IPS-18c (cell line): ENCODE measurements around the gene TFEB.

Experiments used
- H3K4me3 ChIP-seq: 2 replicates; pipeline ENCODE4 v1.7.0; 2013; ENCODE audit warnings: low read depth, mild to moderate bottlenecking, low read length, moderate library complexity; ENCODE audit not compliant: insufficient read depth
- H3K9me3 ChIP-seq: one replicate; pipeline ENCODE4 v1.6.1; 2013; ENCODE audit warnings: mild to moderate bottlenecking, low read length, moderate library complexity; ENCODE audit not compliant: control insufficient read depth, insufficient read depth

TFEB gene

GRCh38 chr6:41746107-41746506 lies 10.7 kb upstream of the TFEB start:
- no peak overlapping the region for H3K4me3 ChIP-seq

GRCh38 chr6:41744236-41744787 lies 8.9 kb upstream of the TFEB start:
- Histone ChIP-seq H3K4me3 (no peak overlapping the region), H3K9me3 (no peaks in the 10 kb centered on the region)

More at GRCh38 chr6:41746107-41746506, 10.7 kb upstream of the TFEB start:
- H3K9me3 ChIP-seq, result no peaks in the 10 kb centered on the region

GRCh38 chr6:41743406-41744235 lies 8.2 kb upstream of the TFEB start:
- Histone ChIP-seq H3K4me3 (no peak overlapping the region), H3K9me3 (no peaks in the 10 kb centered on the region)

DNA sequence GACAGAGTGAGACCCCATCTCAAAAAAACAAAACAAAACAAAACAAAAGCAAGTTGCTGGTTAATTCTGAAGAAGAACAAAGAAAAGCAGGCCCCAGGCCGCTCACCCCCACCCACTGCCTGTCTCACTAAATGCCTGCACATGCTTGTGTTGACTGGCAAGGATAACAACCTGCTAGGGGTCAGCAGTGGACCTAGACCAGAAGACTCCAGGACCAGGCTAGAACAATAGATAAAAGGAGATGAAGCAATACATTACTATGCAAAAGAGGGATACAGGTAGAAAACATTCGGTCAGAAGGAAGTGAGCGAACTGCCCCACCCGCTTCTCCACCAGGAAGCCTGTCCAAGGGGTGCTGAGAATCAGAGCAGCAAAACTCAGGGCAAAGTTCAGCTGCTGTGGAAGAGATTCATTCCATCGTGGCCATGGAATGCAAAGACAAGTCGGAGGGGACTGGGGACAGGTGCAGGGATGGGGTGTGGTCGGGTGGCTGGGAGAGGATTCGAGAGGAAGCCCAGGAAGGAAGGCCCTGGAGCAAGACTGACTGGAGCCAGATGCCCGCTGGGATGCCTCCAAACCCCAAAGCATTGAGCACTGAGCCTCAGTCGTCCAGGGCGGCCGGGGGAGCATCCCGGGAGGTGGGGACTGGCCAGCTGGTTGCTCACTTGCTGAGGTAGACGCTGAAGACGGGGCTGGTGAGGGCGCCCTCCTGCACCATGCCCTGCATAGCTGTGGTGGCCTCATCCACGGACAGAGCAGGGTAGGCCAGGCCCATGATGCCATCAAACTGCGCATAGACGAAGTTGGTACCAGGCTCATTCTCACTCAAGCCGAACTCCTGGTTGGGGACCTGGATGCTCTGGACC lies 6.5 kb upstream of the TFEB start:
- Histone ChIP-seq H3K9me3 (no peaks in the 10 kb centered on the region), H3K4me3 (no peak overlapping the region)

DNA sequence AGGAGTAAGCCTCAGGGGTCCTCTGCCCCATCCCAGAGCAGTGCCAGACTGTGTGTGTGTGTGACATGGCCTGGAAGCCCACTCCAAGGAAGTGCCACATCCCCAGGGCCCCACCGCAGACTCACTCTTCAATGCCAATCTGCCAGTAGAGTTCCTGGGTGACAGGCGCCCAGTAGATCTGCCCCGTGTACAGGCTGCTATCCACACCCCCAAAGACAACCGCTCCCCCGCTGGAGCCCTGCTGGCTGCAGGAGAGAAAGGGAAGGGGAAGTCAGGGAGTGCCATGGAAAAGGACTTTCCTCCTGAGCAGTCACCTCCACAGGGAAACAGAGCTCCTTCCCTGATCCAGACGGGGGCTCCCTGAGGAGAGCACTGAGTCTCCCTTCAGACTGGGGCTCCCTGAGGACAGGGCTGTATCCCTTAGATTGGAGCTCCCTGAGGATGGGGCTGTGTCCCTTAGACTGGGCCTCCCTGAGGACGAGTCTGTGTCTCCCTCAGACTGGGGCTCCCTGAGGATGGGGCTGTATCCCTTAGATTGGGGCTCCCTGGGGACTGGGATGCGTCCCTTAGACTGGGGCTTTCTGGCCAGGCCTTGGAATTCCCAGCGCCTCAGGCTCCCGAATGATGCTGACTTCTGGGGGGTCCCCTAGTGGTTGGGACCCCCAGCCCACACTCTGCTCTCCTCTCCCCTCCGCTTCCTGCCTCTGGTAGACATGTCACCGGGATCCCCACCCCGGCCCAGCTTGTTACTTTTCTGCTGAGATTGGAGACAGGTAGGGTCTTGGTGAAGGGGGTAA lies 5.2 kb upstream of the TFEB start:
- H3K9me3 ChIP-seq, result no peaks in the 10 kb centered on the region
- H3K4me3 ChIP-seq, result no peak overlapping the region

GRCh38 chr6:41739041-41739440 lies 3.6 kb upstream of the TFEB start:
- H3K9me3 ChIP-seq, result no peaks in the 10 kb centered on the region
- no peak overlapping the region for H3K4me3 ChIP-seq

DNA sequence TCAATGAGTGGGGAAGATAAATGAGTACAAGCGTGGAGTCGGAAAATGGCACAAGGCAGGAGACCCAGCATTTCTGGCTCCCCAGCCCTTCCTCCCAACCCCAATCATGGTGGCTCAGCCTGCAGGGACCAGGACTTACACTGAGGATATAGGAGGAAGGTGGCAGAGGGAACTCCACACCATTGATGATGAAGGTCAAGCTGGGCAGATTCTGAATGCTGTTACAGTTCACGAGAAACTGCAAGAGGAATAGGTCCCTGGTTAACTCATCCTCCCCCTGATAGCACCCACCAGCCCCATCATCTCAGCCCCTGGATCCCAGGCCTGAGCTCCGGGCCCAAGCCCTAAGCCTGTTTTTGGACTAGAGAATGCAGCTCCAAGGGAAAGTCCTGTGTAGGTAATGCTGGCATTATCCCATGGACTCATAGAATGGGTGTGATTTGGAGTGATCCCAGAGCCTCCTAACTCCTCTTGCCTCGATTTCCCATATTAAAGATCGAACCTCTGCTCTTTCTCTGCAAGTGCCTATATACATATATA lies 2.3 kb upstream of the TFEB start:
- no peaks in the 10 kb centered on the region for H3K9me3 ChIP-seq
- no peak overlapping the region for H3K4me3 ChIP-seq

GRCh38 chr6:41736800-41737555 lies 1.6 kb upstream of the TFEB start:
- Histone ChIP-seq H3K4me3 (no peak overlapping the region), H3K9me3 (no peaks in the 10 kb centered on the region)

GRCh38 chr6:41736186-41736733 lies 852 bp upstream of the TFEB start:
- peak overlapping the region; percentile 34; the same call in 1 of the 2 replicates for H3K4me3 ChIP-seq
- H3K9me3 ChIP-seq, result no peaks in the 10 kb centered on the region

DNA sequence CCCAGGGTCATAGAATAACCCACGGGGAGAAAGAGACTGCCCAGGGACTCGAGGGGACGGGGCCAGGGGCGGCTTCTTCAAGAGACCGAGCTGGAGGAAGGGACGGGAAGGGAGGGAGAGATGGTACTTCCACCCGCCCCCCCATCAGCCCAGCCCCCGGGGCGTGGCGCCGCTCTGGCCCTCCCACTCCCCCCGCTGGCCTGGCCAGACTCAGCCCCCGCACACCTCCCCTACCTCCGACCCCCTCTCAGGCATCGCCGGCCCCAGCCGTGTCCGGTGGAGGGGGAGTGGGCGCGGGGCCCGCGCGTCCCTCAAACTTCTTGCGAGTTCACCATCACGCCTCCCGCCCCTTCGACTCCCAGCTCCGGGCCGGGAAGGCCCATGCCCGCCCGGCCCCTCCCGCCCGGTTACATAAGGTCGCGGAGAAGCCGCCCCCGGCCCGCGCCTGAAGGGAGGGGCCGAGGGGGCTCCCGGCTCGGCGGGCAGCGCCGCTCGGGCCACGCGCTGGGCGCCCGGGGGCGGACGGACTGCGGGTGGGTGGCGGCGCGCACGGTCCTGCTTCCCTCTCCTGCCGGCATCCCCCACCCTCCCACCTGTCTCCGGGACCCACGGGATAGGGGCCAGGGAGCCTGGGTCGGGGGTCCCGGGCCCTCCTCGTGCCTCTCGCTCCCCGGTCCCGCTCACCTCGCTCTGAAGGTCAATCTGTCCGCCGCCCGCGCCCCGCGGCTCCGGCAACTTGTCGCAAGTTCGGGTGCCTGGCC lies 562 bp downstream of the TFEB start:
- peak overlapping the region; percentile 70 for H3K4me3 ChIP-seq
- no peaks in the 10 kb centered on the region for H3K9me3 ChIP-seq

DNA sequence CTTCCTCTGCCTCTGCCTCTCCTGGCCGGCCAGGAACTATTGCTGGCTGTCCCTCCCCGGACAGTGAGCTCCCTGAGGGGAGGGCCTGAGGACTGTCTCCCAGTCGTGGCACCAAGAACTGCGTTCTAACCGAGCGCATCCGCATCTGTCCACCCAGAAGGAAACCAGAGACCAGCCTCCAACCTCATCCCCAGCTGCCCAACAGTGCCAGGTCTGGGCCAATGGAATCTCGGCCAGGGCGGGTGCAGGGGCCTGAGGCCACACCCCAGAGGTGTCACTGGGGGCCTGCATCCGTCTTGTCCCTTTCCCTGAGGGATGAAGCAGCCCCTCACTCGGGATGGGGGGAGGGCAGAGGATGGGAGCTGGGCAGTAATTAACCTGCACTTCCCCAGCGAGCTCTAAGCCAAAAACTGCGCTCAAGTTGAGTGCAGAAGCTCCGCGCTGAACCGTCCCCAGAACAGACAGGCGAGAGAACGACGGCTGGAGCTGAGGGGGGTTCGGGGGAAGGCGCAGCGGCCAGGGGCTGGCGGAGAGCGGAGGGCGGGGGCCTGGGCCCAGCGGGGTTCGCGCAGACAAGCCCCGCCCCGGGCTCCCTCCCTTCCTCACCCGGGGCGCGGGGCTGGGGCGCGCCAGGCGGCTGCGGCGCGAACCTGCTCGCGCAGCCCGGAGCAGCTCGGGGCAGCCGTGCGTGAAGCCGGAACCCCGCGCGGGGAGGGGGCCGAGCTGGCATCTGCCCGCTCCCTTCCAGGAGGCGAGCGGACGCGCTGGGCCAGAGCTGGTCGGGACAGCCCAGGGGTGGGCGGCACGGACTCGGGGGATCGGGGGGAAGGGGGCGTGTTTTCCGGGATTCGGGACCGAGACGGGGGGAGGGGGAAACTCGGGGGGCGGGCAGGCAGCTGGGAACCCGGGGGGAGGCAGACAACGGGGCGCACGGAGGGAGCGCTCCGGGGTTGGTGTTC lies 1.4 kb downstream of the TFEB start:
- Histone ChIP-seq H3K9me3 (no peaks in the 10 kb centered on the region), H3K4me3 (peak overlapping the region; percentile 70)

- Histone ChIP-seq H3K9me3 (no peaks in the 10 kb centered on the region), H3K4me3 (peak overlapping the region; percentile 70)
Measured at GRCh38 chr6:41733360-41733706, 2.1 kb downstream of the TFEB start.

- H3K9me3 ChIP-seq, result no peaks in the 10 kb centered on the region
Measured at GRCh38 chr6:41732591-41733359, 2.6 kb downstream of the TFEB start.

GRCh38 chr6:41732149-41732548 lies 3.3 kb downstream of the TFEB start:
- H3K9me3 ChIP-seq, result no peaks in the 10 kb centered on the region
- no peak overlapping the region for H3K4me3 ChIP-seq

More at GRCh38 chr6:41732591-41733359, 2.6 kb downstream of the TFEB start:
- peak overlapping the region; percentile 70 for H3K4me3 ChIP-seq
